ENCODE data around the gene TFDP1.

Gene TFDP1

DNA sequence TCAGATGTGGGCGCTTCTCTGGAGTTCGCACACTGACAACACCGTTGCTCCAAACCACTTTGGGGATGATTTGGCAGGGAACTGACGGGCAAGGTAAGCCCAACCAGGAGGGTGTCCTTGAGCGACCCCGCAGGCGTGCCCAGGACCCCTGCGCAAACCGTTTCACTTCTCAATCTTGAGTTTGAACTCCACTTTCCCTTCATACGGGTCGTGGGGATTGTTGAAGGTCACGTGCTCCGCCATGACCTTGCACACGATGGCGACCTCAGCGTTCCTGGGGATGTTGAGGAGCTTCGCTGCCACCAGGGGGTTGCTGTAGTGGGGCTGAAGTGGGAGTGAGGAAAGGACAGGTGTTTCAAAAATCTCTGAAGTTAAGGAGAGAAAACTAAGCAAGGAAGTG lies 64.7 kb downstream of the TFDP1 start:
- no peak for DNase-seq (ENCODE audit: low read depth)
- H3K4me3 ChIP-seq (ENCODE audit: low read depth, low read length), result no peak overlapping the region
- TF ChIP-seq, protein P1, sequence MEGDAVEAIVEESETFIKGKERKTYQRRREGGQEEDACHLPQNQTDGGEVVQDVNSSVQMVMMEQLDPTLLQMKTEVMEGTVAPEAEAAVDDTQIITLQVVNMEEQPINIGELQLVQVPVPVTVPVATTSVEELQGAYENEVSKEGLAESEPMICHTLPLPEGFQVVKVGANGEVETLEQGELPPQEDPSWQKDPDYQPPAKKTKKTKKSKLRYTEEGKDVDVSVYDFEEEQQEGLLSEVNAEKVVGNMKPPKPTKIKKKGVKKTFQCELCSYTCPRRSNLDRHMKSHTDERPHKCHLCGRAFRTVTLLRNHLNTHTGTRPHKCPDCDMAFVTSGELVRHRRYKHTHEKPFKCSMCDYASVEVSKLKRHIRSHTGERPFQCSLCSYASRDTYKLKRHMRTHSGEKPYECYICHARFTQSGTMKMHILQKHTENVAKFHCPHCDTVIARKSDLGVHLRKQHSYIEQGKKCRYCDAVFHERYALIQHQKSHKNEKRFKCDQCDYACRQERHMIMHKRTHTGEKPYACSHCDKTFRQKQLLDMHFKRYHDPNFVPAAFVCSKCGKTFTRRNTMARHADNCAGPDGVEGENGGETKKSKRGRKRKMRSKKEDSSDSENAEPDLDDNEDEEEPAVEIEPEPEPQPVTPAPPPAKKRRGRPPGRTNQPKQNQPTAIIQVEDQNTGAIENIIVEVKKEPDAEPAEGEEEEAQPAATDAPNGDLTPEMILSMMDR (IDR thresholded peaks at IDR 0.05; ENCODE audit: low read depth, low read length, missing control alignments), result no peak

DNA sequence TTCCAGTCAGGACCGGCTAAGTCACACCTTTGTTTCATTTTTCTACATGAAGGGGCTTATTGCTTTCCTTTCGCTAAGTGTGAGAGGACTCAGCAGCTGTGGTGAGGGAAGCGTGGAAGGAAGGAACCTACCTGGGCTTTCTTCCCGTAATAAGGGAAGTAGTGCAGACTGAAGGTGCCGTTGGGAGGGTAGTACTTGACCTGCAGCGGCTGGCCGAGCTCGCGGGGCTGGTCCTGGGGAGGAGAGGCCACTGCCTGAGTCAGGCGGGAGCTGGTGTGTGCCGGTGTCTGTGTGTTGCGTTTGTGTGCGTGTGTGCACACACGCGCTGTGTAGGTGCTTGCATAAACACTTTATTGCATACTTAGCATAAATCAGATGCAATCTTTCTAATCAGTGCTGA lies 65.7 kb downstream of the TFDP1 start:
- no peak for DNase-seq (ENCODE audit: low read depth)
- no peak overlapping the region for H3K4me3 ChIP-seq (ENCODE audit: low read depth, low read length)
- TF ChIP-seq, protein P1 (IDR thresholded peaks at IDR 0.05; ENCODE audit: low read depth, low read length, missing control alignments), result no peak

DNA sequence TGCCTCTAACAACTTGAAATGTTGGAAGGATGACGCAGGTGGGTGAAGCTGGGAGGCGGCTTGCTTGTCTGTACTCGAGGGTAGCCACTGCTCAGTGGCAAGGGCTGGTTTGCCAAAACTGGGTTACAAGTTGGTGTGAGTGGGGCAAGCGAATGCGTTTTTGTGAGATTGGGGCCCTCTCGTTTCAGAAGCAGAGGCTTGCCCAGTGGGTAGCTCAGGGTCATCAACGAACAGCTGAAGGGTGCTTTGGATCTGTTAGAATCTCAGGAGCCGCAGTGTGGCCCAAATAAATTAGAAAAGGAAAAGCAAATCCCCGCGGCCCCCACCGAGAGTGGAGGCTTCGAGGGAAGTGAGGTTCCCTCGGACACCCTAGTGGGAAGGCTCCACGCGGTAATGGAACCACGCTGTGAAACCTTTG lies 66.2 kb downstream of the TFDP1 start:
- TF ChIP-seq, protein P1 (IDR thresholded peaks at IDR 0.05; ENCODE audit: low read depth, low read length, missing control alignments), result no peak
- DNase-seq (ENCODE audit: low read depth), result no peak
- H3K4me3 ChIP-seq (ENCODE audit: low read depth, low read length), result no peak overlapping the region

DNA sequence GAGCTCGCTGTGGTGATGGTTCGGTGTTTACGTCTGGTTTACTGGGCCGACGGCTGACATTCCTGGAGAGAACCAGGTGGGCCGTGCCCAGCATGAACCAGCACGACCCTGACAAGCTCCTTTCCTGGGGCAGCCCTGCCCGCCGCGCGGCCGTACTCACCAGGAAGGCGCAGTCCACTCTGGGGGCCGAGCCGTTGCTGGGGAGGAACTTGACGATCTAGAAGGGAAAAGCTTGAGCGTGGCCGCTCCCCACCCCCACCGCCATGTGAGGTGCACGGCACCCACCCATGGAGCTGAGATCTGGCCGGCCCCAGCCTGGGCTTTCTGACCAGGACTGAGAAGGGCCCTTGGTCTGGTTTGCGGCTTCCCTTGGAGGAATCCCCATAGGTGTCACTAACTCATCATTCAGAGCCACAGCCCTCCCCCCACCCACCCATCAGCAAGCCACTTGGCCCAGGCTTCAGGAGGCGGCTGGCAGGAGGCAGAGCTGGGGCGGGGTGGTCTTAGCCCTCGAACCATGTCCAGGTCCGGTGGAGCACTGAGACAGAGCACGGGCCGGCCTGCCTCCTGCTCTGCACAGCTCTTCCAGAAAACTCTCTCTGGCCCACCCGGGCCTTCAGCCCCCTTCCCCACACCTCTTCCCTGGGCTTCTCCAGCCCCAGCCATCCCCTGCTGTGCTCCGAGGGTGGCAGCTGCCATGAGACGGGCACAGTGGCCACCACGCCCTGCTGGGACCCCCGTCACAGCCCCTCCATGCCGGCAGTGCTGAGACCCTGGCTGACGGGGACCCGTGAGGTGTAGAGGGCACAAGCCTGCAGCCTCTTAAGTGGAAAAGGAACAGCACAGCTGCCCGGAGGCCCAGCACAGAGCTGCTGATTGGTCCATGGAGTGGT lies 67.2 kb downstream of the TFDP1 start:
- TF ChIP-seq, protein P1 (IDR thresholded peaks at IDR 0.05; ENCODE audit: low read depth, low read length, missing control alignments), result no peak
- no peak overlapping the region for H3K4me3 ChIP-seq (ENCODE audit: low read depth, low read length)
- no peak for DNase-seq (ENCODE audit: low read depth)

DNA sequence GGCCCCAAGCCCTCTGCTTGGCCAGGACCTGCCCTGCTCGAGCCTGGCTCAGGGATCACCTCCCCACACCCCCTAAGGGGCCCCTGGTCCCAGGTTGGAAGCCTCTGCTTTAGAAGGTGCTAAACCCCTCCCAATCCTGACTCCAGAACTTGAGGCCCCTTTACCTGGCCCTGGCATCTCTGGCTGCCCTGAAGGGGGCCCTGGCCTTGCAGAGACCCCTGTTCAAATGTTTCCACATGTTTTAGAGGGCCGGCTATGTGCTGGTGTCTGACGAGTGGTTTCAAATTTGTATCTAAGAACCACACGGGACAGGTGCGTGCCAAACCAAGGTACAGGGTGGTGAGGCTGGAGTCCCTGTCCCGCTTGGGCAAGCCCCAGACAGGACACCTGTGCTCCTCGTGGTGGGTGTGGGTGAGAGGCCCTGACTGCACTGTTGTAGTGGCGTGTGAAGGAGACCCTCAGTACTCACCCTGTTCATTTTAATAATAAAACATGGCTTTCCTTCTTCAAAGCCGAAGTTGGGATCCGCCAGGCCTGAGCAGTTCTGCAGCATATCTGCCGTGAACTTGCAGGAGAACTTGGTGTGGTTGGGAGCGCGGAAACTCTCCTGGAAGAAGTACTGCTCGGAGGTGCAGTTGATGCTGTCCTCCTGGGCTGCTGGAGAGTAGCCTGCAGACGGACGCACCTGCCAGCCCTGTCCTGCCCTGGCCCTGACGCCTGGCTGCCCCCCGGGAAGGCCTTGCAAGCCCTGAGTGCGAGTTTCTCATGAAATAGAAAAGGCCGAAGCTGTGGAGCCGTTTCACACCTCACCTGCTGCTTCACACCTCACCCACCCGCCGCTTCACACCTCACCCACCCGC lies 68.1 kb downstream of the TFDP1 start:
- TF ChIP-seq, protein P1 (IDR thresholded peaks at IDR 0.05; ENCODE audit: low read depth, low read length, missing control alignments), result no peak
- DNase-seq (ENCODE audit: low read depth), result no peak
- H3K4me3 ChIP-seq (ENCODE audit: low read depth, low read length), result no peak overlapping the region

DNA sequence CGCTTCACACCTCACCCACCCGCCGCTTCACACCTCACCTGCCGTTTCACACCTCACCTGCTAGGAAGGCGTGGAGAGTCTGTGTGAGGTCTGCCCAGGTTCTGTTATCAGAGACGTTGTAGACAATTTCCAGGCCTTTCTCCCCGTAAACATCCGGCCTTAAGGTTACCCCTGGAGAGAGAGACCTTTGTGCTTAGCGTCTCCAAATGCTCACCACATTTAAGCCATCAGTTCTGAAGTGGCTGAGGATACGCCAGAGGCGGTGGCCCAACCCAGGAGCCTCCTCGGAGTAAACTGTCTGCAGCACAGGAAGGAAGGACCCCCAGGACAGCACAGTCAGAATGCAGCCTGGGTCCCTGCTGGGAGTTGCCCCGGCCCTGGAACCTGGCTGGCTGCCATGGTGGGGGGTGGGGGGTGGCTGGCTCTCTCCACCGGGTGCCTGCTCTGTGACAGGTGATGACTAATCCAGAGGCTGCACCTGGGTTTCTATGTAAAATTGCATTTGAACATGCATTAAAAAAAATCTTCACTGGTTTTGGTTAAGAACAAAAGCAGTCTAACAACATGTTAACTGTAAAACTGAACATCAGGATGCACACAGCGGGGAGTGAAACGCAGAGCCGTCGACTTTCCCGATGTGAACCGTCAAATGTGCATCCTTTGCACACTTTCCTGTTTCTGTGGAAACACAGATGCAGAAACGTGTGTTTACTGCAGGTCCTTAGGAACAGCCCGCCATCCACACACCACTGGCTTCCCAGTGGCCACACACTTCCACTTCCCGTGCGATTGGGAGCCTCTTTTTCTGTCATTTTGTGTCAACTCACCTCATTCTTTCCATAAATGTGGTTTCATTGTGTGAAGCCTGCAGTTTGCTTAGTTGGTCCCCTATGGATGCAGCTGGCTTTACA lies 69.0 kb downstream of the TFDP1 start:
- TF ChIP-seq, protein P1 (IDR thresholded peaks at IDR 0.05; ENCODE audit: low read depth, low read length, missing control alignments), result no peak
- H3K4me3 ChIP-seq (ENCODE audit: low read depth, low read length), result no peak overlapping the region
- no peak for DNase-seq (ENCODE audit: low read depth)

All from GM12864 (cell line).